Nephron progenitor cell (in vitro differentiated cells): Measurements from ENCODE around the gene APOL1.
A peak's percentile ranks its signal among the peaks of the same experiment; 100 is the strongest.

Experiments used
- DNase-seq: peaks from one replicate; pipeline ENCODE4 v3.0.0; 2021
- H3K27ac Mint-ChIP-seq: 2 replicates; pipeline ENCODE4 v1.8.0; 2021; ENCODE audit warnings: mild to moderate bottlenecking, moderate library complexity, mixed read lengths
- H3K27me3 Mint-ChIP-seq: 2 replicates; pipeline ENCODE4 v1.8.0; 2021; ENCODE audit warnings: mild to moderate bottlenecking, low read depth, mixed read lengths; ENCODE audit not compliant: poor library complexity
- H3K36me3 Mint-ChIP-seq: 2 replicates; pipeline ENCODE4 v1.8.0; 2021; ENCODE audit warnings: low read depth, mixed read lengths
- H3K4me1 Mint-ChIP-seq: 2 replicates; pipeline ENCODE4 v1.8.0; 2021; ENCODE audit warnings: mixed read lengths
- H3K4me3 Mint-ChIP-seq: 2 replicates; pipeline ENCODE4 v1.8.0; 2021; ENCODE audit warnings: mild to moderate bottlenecking, moderate library complexity, mixed read lengths
- H3K9me3 Mint-ChIP-seq: 2 replicates; pipeline ENCODE4 v1.8.0; 2021; ENCODE audit warnings: mild to moderate bottlenecking, moderate library complexity, mixed read lengths
- TF ChIP-seq, protein P1 (sequence below): fragments of 200-600 bp; sonication (generic); IDR thresholded peaks from 2 replicates; pipeline ENCODE4 v1.5.0; 2021; ENCODE audit warnings: antibody characterized with exemption

APOL1 gene

GRCh38 chr22:36238373-36239149, 14.4 kb upstream of the APOL1 start:
- TF ChIP-seq, protein P1, sequence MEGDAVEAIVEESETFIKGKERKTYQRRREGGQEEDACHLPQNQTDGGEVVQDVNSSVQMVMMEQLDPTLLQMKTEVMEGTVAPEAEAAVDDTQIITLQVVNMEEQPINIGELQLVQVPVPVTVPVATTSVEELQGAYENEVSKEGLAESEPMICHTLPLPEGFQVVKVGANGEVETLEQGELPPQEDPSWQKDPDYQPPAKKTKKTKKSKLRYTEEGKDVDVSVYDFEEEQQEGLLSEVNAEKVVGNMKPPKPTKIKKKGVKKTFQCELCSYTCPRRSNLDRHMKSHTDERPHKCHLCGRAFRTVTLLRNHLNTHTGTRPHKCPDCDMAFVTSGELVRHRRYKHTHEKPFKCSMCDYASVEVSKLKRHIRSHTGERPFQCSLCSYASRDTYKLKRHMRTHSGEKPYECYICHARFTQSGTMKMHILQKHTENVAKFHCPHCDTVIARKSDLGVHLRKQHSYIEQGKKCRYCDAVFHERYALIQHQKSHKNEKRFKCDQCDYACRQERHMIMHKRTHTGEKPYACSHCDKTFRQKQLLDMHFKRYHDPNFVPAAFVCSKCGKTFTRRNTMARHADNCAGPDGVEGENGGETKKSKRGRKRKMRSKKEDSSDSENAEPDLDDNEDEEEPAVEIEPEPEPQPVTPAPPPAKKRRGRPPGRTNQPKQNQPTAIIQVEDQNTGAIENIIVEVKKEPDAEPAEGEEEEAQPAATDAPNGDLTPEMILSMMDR = no peak
- Mint-ChIP-seq H3K9me3 (peaks cover 35% of the 10 kb centered on the region), H3K4me1 (peaks cover 35% of the 10 kb centered on the region), H3K27ac (no peak overlapping the region), H3K36me3 (peaks cover 20% of the 10 kb centered on the region), H3K27me3 (peaks cover 17% of the 10 kb centered on the region), H3K4me3 (peak overlapping the region; percentile 87)
- DNase-seq = no peak

GRCh38 chr22:36239150-36239400, 13.9 kb upstream of the APOL1 start:
- peaks cover 20% of the 10 kb centered on the region for H3K36me3 Mint-ChIP-seq
- TF ChIP-seq, protein P1 = no peak
- no peak for DNase-seq
- H3K9me3 Mint-ChIP-seq = peaks cover 36% of the 10 kb centered on the region
- peak overlapping the region; percentile 87 for H3K4me3 Mint-ChIP-seq
- peaks cover 30% of the 10 kb centered on the region for H3K4me1 Mint-ChIP-seq
- peaks cover 17% of the 10 kb centered on the region for H3K27me3 Mint-ChIP-seq
- peak overlapping the region; percentile 66 for H3K27ac Mint-ChIP-seq

- Mint-ChIP-seq H3K27me3 (peaks cover 17% of the 10 kb centered on the region), H3K4me3 (peak within 1 kb of the TSS; percentile 87), H3K9me3 (peaks cover 36% of the 10 kb centered on the region), H3K27ac (peak within 1 kb of the TSS; percentile 66), H3K36me3 (peaks cover 20% of the 10 kb centered on the region), H3K4me1 (peaks cover 25% of the 10 kb centered on the region)
- TF ChIP-seq, protein P1 = peak; percentile 30
- DNase-seq = peak; percentile 75
Observed at GRCh38 chr22:36239401-36240171, 13.3 kb upstream of the APOL1 start, which contains the start of gene APOL2. Gene APOL2, minus strand, starts transcription at chr22:36239527. Its CDS starts 6,365 bp downstream, at chr22:36233162.

DNA sequence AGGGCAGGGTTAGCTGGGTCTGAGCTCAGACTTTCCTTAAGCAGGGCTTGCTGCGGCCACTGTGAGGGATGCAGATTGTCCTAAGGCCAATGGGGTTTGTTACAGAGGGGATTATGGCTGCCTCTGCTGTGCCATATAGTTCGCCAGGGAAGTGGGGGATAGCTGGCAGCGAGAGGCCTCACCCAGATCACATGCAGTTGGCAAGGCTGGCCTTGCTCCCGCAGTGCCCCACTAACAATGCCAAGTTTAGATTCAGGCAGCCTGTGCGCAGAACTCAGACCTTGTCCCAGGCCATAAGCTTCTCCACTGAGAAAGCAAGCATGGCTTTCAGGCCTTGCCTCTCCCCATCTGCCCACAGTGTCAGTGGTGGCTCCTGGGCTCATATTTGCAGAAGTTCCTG, 8.9 kb upstream of the APOL1 start:
- H3K27ac Mint-ChIP-seq = no peak overlapping the region
- peaks cover 12% of the 10 kb centered on the region for H3K27me3 Mint-ChIP-seq
- no peak overlapping the region for H3K4me3 Mint-ChIP-seq
- H3K4me1 Mint-ChIP-seq = peaks cover 12% of the 10 kb centered on the region
- peaks cover 46% of the 10 kb centered on the region for H3K9me3 Mint-ChIP-seq
- H3K36me3 Mint-ChIP-seq = peaks cover 6% of the 10 kb centered on the region
- TF ChIP-seq, protein P1 = no peak
- DNase-seq = no peak

DNA sequence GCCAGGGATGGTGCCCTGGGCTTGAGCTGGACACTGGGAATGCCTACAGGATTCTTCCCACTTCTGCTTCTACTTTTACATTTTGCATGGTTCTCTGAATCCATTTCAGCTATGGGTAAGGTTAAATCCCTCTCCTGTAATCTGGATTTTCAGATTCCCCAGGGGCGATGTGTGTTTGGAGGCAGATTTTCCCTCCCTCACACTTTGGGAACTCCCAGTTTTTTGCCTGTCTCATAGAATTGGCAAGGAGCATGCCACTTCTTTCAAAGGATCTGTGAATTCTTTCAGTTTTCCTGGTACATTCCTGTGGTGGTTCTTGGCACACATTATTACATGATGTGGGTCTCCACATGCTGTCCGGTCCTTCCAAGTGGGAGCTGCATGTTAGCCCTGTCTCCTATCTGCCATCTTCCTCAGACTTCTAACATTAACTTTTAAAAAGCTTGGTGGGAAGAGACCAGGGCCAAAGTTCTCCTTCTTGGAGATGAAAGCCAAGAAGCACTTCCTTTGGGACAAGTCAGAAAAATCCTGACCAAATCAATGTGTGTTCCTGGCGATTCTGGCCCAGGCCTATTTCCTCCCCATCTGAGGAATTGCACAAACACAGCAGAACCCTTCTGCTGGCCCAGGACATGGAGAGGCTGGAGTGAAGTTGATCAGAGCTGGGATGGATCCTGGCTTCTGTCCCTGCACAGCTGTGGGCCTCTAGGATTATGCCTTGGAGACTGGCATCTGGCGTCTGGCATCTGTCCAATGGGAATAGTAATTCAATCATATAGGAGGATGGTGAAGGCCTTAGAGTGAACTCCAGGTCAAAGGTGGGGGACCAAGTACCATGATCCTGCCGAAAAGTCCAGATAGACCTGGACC, 8.2 kb upstream of the APOL1 start:
- H3K27me3 Mint-ChIP-seq = peaks cover 9% of the 10 kb centered on the region
- TF ChIP-seq, protein P1 = no peak
- peaks cover 4% of the 10 kb centered on the region for H3K4me1 Mint-ChIP-seq
- H3K36me3 Mint-ChIP-seq = peaks cover 6% of the 10 kb centered on the region
- DNase-seq = no peak
- H3K9me3 Mint-ChIP-seq = peaks cover 54% of the 10 kb centered on the region
- no peak overlapping the region for H3K27ac Mint-ChIP-seq
- no peak overlapping the region for H3K4me3 Mint-ChIP-seq
